Measurements from ENCODE around the gene HLA-DPB1. TPM values are rescaled to one million over a fixed set of nuclear protein-coding genes. Genes with fewer than 3 reads are reported as not detected.
A peak's percentile ranks its signal among the peaks of the same experiment; 100 is the strongest.

The HLA-DPB1 gene
- total RNA-seq (100 to 1,000 TPM in 6 of 9 donors, 10 to 100 TPM in 3; 10.8 to 521 (median 249) TPM), polyA plus RNA-seq (10 to 100 TPM; 39.9 to 56.4 (median 50.8) TPM)
- long read RNA-seq, donor 1, transcript HLA-DPB1-211 (6 exons, 1,560 nt) = major isoform, 5 of 12 reads
- long read RNA-seq, donor 1, partial matches to known transcripts = 7 of 12 reads
- long read RNA-seq, donor 1, other reads (novel, unspliced or antisense) = 0 of 12 reads
- long read RNA-seq, donor 2, partial matches to known transcripts = 6 of 9 reads
- long read RNA-seq, donor 2, other reads (novel, unspliced or antisense) = 0 of 9 reads
- long read RNA-seq, donor 3, partial matches to known transcripts = 5 of 7 reads
- long read RNA-seq, donor 3, other reads (novel, unspliced or antisense) = 0 of 7 reads
- long read RNA-seq, donor 4, transcript HLA-DPB1-211 (6 exons, 1,560 nt) = major isoform, 342 of 409 reads
- long read RNA-seq, donor 4, partial matches to known transcripts = 12 of 409 reads
- long read RNA-seq, donor 4, other reads (novel, unspliced or antisense) = 55 of 409 reads
- long read RNA-seq, donor 5, transcript HLA-DPB1-211 (6 exons, 1,560 nt) = major isoform, 32 of 54 reads
- long read RNA-seq, donor 5, partial matches to known transcripts = 6 of 54 reads
- long read RNA-seq, donor 5, other reads (novel, unspliced or antisense) = 16 of 54 reads
- long read RNA-seq, donor 6, transcript HLA-DPB1-211 (6 exons, 1,560 nt) = major isoform, 50 of 61 reads
- long read RNA-seq, donor 6, partial matches to known transcripts = 6 of 61 reads
- long read RNA-seq, donor 6, other reads (novel, unspliced or antisense) = 5 of 61 reads
- long read RNA-seq, donor 7 = 0 reads
- long read RNA-seq, donor 8, partial matches to known transcripts = 5 of 8 reads
- long read RNA-seq, donor 8, other reads (novel, unspliced or antisense) = 0 of 8 reads
- long read RNA-seq, donor 9, partial matches to known transcripts = 8 of 11 reads
- long read RNA-seq, donor 9, other reads (novel, unspliced or antisense) = 0 of 11 reads
- long read RNA-seq, donor 10, partial matches to known transcripts = 0 of 3 reads
- long read RNA-seq, donor 10, other reads (novel, unspliced or antisense) = 0 of 3 reads

- Histone ChIP-seq H3K4me1 (replicated peaks in 1 of 2) (peaks cover 13 to 14% of the 10 kb centered on the region in 2 donors), H3K4me3 (peak within 1 kb of the TSS in 3 of 4 donors; percentile 4 to 47 (median 17)), H3K27me3 (no peaks in the 10 kb centered on the region), H3K27ac (peak within 1 kb of the TSS; percentile 30 to 88 (median 70)), H3K36me3 (replicated peaks in 1 of 2) (no peaks in the 10 kb centered on the region), H3K9me3 (replicated peaks in 1 of 3) (no peaks in the 10 kb centered on the region)
- DNase-seq = peak in 2 of 7 donors; percentile 51 to 61
- TF ChIP-seq CTCF (IDR thresholded peaks at IDR 0.05) (no peak), POLR2A (IDR thresholded peaks at IDR 0.05) (peak; percentile 54 to 80)
- 42 to 52% (median 48%) methylated on average over 8 to 10 of the region's 10 CpGs for WGBS, 4 donors
- intact Hi-C loops (cut with DNase I) = loop anchor here in 1 of 2 donors (5.0 kb wide), 1 partner anchor 53 kb away; no protein-coding TSS in a partner anchor
These were observed at the start of gene HLA-DPB1 for GRCh38 chr6:33075568-33076405. Gene HLA-DPB1, plus strand, starts transcription at chr6:33075990. Its CDS starts 52 bp downstream, at chr6:33076042.

GRCh38 chr6:33028220-33028849 is 47.5 kb upstream of the HLA-DPB1 start:
- WGBS, 4 donors = 16 to 26% (median 23%) methylated on average over 1 of the region's 1 CpG
- Histone ChIP-seq H3K4me3 (no peak overlapping the region), H3K27ac (peak overlapping the region in 2 of 5 donors; percentile 61 to 79), H3K36me3 (replicated peaks in 1 of 2) (no peaks in the 10 kb centered on the region), H3K4me1 (replicated peaks in 1 of 2) (peaks cover 0 to 9% of the 10 kb centered on the region in 2 donors), H3K9me3 (replicated peaks in 1 of 3) (no peaks in the 10 kb centered on the region), H3K27me3 (no peaks in the 10 kb centered on the region)
- DNase-seq = no peak
- intact Hi-C loops (cut with DNase I) = no loop called here
- TF ChIP-seq POLR2A (IDR thresholded peaks at IDR 0.05) (no peak), CTCF (IDR thresholded peaks at IDR 0.05) (no peak)

DNA sequence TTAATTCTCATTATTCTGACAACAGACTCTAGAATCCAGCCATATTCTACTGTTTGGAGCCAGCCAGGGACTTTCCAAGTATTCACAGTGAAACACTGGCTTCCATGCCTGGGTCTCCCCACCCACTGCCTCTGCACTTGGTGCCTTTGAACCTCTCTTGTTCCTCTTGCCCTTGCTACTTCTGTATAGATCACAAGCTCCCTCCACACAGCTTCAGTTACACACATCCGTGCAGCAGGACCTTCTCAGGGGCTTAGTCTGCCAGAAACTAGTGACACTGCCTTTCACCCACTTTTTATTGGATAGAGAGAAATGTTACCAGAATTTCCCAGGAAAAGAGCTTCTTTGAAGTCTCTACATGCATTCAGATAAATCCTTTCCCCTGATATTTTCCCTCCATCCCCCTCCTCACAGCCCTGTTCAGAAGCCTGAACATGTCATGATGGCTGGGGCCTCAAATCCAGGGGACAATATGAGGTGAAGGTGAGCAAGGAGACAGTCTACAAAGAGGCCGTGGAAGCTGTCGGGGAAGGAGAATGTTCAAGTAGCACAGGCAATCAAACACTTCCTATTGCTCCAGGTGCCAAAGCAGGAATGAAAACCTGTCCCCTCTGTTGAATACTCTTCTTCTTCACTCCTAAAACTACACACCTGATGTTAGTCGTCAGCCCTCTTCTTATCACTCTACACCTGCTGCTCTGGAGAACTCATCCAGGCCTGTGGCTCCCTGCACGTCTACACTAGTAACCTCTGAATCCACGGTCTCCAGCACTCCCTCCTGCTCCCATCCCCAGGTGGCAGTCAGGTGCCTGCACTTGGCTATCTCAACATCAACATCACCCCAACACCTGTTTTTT is 46.2 kb upstream of the HLA-DPB1 start:
- TF ChIP-seq POLR2A (IDR thresholded peaks at IDR 0.05) = peak in 1 of 2 donors; percentile 77
- TF ChIP-seq CTCF (IDR thresholded peaks at IDR 0.05) = no peak
- Histone ChIP-seq H3K27me3 (peaks cover 7% of the 10 kb centered on the region), H3K36me3 (replicated peaks in 1 of 2) (no peaks in the 10 kb centered on the region), H3K9me3 (replicated peaks in 1 of 3) (no peaks in the 10 kb centered on the region), H3K4me1 (replicated peaks in 1 of 2) (peaks cover 0 to 9% of the 10 kb centered on the region in 2 donors), H3K4me3 (no peak overlapping the region), H3K27ac (peak overlapping the region in 4 of 5 donors; percentile 1 to 79 (median 68))
- intact Hi-C loops (cut with DNase I) = no loop called here
- 50 to 64% (median 55%) methylated on average over 6 of the region's 6 CpGs for WGBS, 4 donors
- DNase-seq = peak; percentile 48 to 86 (median 77)
